NCI-H345 (cell line): ENCODE data around the gene GCN1.

ENCODE experiments used
- DNase-seq: peaks from one replicate; lab custom pipeline; 2025; lab: John Stamatoyannopoulos, UW

The GCN1 gene

DNA sequence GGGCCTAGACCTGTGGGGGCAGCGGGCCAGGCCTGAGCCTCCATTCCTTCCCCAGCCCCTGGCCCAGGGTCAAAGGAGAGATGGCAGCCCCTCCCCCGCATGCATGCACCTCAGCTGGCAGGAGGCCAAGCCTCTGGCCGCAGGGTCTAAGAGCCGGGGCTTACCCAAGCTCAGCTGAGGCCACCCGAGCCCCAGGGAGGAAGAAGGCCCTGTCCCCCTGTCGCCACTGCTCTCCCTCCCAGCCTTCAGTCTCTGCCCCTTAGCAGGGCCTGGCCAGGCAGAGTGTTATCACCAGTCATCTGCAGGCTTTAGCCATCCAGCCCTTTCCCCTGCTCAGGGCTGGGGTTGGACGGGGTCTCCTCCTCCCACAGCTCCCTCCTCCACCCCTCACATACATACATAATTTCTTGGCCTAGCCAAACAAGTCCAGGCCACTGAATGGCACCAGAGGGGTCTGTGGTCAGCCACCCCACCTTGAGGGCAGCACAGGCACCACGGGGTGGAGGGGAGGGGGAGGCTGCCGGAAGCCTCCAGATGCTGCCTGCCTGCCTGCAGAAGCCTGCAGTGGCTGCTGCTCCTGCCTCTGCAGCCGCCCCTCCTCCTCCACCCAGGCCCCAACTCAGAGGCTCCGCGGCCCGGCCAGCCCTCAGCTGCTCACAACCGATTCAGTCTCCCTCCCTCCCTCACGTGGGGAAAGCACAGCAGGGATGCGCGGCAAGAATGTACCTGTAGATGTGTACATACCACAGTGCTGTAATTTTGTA is 100.7 kb downstream of the GCN1 start:
- DNase-seq = peak; percentile 37

DNA sequence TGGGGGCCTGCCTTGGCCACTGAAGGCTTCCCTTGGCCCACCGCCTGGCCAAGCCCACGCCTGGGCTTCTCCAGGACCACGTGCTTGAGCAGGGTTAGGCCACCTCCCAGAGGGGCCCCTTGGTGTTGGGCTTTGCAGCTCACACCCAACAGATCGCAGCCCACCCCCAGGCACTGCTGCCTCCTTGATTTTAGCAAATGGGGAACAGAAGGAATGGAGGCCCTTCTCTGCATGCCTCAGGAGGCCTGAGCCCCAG is 101.3 kb downstream of the GCN1 start:
- no peak for DNase-seq

DNA sequence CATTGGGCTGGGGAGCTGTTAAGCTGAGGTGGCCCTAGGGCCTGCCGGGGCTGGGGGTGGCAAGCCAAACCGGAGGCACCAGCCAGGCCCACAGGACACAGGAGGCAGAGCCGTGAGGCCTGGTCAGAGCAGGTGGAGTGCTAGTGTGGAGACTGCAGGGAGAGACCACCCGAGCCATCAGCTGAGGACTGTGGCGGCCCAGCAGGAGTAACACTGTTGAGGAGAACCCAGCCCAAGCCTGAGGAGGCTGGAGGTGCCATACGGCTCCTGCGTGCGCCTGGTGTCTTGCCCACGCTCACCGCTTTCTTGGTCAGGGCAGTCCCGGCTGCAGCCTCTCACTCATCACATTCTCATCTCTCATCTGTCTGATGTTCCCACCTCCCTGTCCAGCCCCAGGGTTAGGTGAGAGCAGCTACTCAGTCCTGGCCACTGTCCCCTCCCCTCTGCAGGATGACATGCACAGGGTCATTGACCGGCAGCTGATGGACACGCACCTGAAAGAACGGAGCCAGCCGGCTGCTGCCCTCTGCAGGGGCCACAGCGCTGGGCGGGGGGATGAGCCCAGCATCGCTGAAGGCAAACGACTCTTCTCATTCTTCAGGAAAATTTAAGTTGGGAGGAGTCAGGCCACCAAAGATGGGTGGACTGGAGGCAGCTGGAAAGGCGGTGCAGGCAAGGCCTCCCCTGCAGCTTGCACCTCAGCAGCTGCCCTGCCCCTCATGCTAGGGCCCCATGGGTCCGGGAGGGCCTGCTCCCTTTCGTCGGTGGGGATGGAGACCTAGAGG is 101.8 kb downstream of the GCN1 start:
- DNase-seq = no peak

DNA sequence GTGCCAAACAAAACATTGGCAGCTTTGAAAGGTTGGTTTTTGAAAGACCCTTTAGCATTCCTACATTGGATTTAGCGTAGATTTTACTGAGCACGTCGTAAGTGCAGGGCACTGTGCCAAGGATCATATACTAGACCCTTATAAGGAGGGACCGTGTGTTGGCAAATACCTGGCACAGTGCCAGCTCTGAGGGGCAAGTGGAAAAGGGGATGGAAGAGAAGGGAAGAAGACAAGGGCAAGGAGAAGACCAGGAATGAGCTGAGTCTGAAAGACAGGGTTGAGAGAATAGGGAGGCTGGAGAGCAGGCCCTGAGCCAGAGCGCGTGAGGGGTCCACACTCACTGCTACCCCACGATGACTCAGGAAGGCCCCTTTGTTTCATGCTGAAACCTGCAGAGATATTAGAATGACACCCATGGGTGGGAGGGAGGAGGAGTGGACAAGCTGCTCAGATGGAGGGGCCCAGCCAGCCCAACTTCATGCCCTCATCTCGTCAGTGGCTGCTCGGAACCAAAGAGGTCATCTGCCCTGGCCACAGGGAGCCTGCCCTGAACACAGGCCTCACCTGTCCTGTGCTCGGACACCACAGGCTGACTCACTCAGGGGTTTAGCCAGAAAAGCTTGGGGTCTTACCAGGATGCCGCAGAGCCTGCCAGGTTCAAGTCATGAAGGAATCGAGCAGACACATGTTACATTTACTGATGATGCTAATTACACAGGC is 103.0 kb downstream of the GCN1 start:
- DNase-seq = no peak

DNA sequence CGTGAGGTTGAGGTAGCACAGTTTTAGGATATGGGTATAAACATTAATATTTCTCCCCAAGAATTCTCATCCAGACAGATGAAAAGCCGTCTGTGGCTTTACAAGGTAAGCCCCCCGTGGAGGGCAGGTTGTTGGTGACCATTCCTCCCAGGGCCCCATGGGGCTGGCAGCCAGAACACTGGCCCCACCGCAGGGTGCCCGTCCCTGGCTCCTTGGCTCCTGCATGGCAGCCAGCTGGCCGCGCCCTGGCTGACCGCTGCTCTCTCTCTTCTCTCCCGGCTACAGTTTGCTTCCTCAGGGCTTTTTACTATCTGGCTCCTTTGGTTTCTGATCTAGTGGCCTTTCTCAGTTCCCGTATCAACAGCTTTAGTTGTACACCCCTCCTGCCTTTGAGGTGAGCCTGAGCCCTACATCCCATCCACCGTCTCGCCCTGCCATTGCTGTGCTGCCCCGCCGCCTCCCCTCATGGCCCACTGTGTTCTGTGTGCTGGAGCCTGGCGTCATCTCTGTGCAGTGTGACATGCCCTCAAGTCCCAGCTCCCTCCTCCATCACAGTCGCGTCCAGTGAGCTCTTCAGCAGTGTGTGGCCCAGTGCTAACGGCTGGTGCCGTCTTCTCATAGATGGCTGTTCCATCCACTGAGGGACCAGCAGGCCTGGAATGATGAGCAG is 103.8 kb downstream of the GCN1 start:
- DNase-seq = no peak

DNA sequence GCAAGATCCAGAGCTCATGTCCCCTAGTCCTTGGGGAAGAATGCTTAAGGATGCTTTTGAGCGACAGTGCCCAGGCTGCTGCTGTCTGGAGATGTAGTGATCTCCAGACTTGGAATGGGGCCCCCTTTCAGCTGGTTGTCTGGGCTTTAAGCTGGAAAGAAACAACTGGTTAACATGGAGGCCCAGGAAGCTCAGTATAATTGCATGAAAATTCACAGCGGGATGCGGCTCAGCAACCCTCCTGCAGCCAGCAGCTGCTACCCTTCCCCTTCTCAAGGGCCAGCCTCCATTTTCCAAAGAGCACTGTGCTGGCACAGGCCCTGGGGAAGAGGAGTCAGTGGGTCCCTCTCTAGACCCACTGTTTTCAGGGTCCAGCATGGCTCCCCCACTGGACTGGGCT is 104.3 kb downstream of the GCN1 start:
- DNase-seq = no peak

DNA sequence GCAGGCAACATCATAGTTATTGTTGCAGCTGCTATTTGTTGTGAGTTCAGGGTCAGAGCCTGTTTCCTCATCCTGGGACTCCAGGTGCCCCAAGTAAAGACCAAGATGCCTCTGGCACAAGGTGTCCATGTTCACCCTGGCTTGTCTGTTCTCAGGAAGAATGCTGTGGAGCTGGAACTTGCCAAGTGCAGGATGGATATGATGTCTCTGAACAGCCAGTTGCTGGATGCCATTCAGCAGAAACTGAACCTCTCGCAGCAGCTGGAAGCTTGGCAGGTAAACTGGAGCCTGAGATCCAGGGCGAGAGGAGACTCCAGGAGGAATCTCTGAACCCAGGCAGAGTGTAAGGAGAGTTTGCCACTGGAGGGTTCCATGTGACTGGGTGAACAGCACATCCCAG is 104.7 kb downstream of the GCN1 start:
- no peak for DNase-seq

DNA sequence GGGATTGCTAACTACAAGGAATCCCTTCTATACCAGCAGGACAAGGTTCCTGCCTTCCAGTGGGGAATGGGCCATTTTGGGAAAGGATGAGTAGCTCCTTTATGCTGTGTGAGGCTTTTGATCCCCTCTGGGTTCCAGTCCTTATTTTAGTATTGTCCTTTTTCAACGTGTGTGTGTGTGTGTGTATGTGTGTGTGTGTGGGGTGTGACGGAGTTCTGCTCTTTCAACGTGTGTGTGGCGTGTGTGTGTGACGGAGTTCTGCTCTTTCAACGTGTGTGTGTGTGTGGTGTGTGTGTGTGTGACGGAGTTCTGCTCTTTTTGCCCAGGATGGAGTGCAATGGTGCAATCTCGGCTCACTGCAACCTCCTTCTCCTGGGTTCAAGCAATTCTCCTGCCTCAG is 105.4 kb downstream of the GCN1 start:
- no peak for DNase-seq

DNA sequence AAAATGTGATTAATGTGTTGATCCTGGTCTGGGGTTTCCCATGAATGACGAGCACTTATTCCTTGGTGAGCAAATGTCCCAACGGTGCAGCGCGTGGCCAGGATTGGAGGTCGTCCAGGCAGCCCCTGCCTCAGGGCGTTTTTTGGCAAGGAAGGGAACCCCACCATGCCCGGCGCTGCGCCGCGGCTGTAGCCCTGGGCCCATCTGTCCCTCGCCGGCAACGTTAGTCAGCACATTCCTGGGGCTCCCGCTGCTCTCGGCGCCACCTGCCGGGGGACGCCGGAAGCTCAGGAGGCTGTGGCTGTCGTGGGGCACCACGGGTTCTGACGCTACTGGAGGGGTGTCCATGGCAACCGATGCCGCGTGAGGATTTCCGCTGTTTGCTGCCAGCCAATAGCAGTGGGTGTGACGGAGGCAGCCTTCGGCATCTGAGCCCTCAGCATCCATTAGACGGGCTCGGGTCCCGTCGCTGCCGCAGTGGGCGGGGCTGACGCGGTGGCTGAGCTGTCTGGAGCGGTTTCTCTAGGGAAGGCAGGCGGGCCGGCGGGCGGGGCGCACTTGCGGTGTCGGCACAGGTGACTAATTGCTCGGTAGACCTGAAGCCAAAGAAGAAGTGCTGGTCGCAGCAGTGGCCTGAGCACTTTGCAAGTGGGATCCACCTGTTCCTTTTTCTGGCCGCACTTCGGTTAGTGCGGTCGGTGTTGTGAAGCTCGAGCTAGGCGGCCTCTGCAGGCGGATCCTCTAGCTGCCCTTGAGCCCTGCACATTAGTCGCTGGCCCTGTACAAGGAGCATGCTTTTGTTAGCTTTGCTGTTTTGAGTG is 107.5 kb downstream of the GCN1 start:
- peak; percentile 99 for DNase-seq

DNA sequence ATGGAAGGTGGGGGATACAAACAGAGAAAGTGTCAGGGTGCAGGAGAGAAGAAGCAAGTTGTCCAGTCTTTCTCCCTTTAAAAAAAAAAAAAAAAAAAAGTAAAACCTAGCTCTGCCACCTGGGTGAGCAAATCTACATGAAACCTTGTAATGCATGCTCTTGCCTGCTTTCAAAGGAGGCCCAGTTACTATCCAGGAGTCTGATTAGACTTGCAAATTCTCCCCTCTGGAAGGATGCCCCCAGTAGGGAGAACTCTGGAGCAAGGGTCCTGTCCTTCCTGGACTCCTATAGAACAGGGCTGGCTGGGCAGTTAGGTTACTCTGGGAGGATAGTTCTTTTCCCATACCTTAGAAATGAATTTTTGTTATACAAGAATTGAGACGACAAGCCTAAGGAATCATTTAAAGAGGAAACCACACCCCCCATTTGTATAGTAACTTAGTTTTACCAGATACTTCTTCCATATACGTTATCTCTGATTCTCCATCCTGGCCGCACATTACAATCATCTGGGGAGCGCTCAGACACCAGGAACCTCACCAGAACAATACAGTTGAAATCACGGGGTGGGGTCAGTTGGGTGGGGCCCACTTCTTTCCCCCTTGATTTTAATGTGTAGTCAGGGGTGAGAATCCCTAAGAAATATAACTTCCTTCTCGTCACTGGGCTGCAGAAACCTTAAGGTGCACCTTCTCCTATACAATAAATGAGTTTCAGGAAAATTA is 108.4 kb downstream of the GCN1 start:
- no peak for DNase-seq

DNA sequence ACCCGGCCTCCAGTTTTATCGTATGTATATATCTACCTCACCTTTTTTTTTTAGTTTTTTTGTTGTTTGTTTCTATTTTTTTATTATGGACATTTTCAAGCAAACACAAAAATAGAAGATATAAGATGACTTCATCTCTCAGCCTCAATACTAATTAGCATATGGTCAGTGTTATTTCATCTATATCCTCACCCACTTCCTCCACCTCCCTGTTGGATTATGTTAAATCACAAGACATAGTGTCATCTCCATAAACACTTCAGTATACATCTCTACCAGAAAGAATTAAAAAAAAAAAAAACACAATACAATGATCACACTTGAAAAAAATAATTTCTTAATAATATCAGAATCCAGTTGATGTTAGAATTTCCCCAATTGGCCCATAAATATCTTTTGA is 112.9 kb downstream of the GCN1 start:
- no peak for DNase-seq

DNA sequence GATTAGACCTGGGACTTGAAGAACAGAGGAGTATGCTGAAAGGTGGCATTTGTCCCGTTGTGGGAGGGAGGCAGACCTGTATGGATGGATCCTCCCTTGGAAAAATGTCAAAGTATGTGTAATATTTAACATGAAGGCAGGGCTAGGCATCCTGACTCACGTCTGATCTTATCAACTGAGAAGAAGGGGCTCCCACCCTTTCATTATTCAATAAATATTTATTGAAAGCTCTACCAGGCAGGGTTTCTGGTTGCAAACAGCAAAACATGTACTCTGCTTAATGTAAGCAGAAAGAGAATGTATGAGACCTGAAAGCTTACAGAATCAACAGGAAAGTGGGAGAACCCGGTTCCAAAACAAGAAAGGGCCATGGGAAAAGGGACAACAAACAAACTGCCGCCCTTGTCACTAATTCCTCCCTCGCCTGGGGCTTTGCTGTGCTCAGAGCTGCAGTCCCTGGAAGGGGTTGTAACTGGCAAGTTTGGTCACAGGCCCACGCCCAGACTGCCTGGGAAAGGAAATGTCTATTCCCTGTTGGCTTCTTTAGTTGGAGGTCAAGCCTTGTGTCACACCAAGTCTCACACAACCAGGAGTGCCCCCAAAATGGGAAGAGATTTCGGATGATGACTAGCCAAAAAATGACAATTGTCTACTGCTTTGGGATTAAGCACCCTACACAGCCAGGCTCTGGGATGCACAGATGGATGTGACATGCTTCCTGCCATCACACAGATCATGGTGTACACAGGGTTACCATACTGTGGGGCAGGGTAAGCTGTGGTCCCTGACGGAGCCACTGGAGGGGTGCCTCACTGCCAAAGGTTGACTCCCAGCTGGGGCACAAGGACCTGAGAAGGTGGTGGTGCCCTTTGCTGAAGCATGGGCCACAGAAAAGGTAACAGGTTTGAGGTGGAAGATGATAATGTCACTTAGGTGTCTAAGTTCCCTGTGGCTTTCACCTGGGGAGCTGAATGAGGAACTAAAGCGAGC is 114.8 kb downstream of the GCN1 start:
- no peak for DNase-seq

DNA sequence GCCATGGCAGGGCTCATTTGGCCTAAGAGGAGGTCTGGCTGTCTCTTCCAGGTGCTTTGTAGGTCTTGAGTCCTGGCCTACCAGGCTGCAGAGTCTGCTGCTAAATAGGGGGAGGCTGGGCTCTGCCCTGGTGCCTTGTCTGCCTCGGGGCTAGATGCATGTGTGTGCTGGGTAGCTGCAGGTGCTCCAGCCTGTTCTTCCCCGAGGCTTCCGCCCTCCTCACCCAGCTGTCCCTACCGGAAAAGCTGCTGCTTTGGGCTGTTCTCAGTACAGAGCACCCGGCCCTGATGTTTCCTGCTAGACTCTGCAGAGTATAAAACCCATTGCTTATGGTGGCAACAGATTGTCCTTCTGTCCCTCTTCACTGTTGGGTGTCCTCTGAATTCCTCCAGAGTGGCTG is 115.6 kb downstream of the GCN1 start:
- no peak for DNase-seq

DNA sequence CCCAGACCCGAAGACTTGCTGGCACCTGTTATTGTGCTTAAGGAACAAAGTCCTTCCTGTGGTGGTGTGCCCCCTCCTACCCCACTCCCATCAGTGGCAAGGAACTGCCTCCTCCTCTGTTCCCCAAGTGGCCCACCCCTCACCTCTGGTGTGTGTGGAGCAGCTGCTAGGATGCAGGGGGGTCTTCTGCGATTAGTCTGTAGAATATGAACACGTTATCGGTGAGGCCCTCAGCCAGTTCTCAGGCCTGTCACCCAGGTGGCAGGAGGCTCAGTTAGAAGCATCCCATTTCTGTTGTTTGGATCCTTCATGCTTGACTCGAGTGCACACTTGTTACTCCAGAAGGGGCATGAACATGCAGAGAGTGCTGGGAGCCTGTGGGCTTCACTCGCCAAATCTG is 117.3 kb downstream of the GCN1 start:
- no peak for DNase-seq
